Esophagus muscularis mucosa (tissue), 4 donors: ENCODE results near the gene COX14. TPM values are rescaled to one million over a fixed set of nuclear protein-coding genes. Genes with fewer than 3 reads are reported as not detected.

Experiments
- DNase-seq: peaks from one replicate; pipeline ENCODE4 v3.0.0-alpha.2; 2017; ENCODE audit errors: extremely low spot score
- H3K27ac ChIP-seq, 4 donors: fragments of 200-600 bp; sonication (generic); replicated peaks in 1 of 4; 1 replicate in 3 of 4; 2 replicates in 1 of 4; pipeline ENCODE4 v1.5.1; 2016 to 2019; ENCODE audit warnings: mild to moderate bottlenecking in 1 of 4
- H3K27me3 ChIP-seq, 4 donors: fragments of 200-600 bp; sonication (generic); one replicate each; pipeline versions ENCODE4 v1.5.1 to v1.6.0; 2016 to 2019
- H3K36me3 ChIP-seq, 4 donors: fragments of 200-600 bp; sonication (generic); one replicate each; pipeline ENCODE4 v1.5.1; 2016 to 2019
- H3K4me1 ChIP-seq, 4 donors: fragments of 200-600 bp; sonication (generic); one replicate each; pipeline ENCODE4 v1.5.1; 2016 to 2019
- H3K4me3 ChIP-seq, 4 donors: fragments of 200-600 bp; sonication (generic); 1 replicate in 2 of 4; 2 replicates in 2 of 4; pipeline ENCODE4 v1.5.1; 2016 to 2019; ENCODE audit warnings: mild to moderate bottlenecking in 4 of 4, moderate library complexity in 1 of 4
- H3K9me3 ChIP-seq, 4 donors: fragments of 200-600 bp; sonication (generic); 1 replicate in 3 of 4; 2 replicates in 1 of 4; pipeline ENCODE4 v1.5.1; 2016 to 2019
- CTCF ChIP-seq, 3 experiments: fragments of 200-600 bp in 2 of 3; fragments of 450-650 bp in 1 of 3; sonication (generic) in 2 of 3; IDR thresholded peaks; one replicate each; pipeline ENCODE4 v1.5.1; 2017 to 2019; ENCODE audit warnings: antibody characterized with exemption in 3 of 3, mild to moderate bottlenecking in 2 of 3, moderate library complexity in 1 of 3
- EP300 ChIP-seq: sonication (generic); formaldehyde crosslinking; IDR thresholded peaks from one replicate; pipeline ENCODE4 v1.6.1; 2017; ENCODE audit warnings: antibody characterized with exemption
- POLR2A ChIP-seq: fragments of 450-650 bp; IDR thresholded peaks from one replicate; pipeline ENCODE4 v1.6.1; 2017; ENCODE audit warnings: antibody characterized with exemption, moderate library complexity, mild to moderate bottlenecking, low read depth
- POLR2AphosphoS5 ChIP-seq, 2 donors: sonication (generic); formaldehyde crosslinking; IDR thresholded peaks; one replicate each; pipeline ENCODE4 v1.6.1; 2017; ENCODE audit warnings: antibody characterized with exemption in 2 of 2
- WGBS: methylation state at CpG from one replicate; pipeline ENCODE4 v1.1.5; 2018; 5-methylcytosine and 5-hydroxymethylcytosine counted together
- intact Hi-C: fragments of 100-400 bp; cut with DNase I; formaldehyde crosslinking; loops from one replicate; pipeline ENCODE4 v1.15.1; 2023
- total RNA-seq, 4 donors: library from RNA; depleted of rRNA; stranded (reverse); fragments of >200 nt; gene quantifications; one replicate each; pipeline versions ENCODE4 v1.1.0 to v1.2.1, GENCODE V29; 2016

COX14 gene
- total RNA-seq, 4 donors from 2014 or later, result 52.8 to 105 (median 87.6) TPM

- WGBS, result 84% methylated on average over 5 of the region's 10 CpGs
- no peak for DNase-seq
These were observed 38.3 kb upstream of the COX14 start for GRCh38 chr12:50073712-50074111.

GRCh38 chr12:50074936-50075807 lies 36.9 kb upstream of the COX14 start:
- no peaks in the 10 kb centered on the region for H3K9me3 ChIP-seq
- TF ChIP-seq POLR2A (no peak), CTCF (IDR thresholded peaks at IDR 0.05) (peak in 2 of 3 experiments; percentile 91 to 98)
- H3K4me1 ChIP-seq, result peaks cover 3 to 17% (median 13%) of the 10 kb centered on the region in 4 donors
- intact Hi-C loops, result loop anchor here (2.0 to 5.0 kb wide), 2 partner anchors 100 to 237 kb away; no protein-coding TSS in a partner anchor
- H3K36me3 ChIP-seq, result no peaks in the 10 kb centered on the region
- DNase-seq, result peak; percentile 95
- WGBS, result 22% methylated on average over 4 of the region's 9 CpGs
- H3K27ac ChIP-seq, result no peak overlapping the region
- H3K27me3 ChIP-seq, result no peaks in the 10 kb centered on the region
- H3K4me3 ChIP-seq, result no peak overlapping the region

More at GRCh38 chr12:50073712-50074111, 38.3 kb upstream of the COX14 start:
- Histone ChIP-seq H3K27ac (no peak overlapping the region), H3K27me3 (no peaks in the 10 kb centered on the region), H3K4me3 (no peak overlapping the region), H3K36me3 (no peaks in the 10 kb centered on the region), H3K4me1 (peaks cover 3 to 18% (median 15%) of the 10 kb centered on the region in 4 donors), H3K9me3 (no peaks in the 10 kb centered on the region)
- no peak for TF ChIP-seq POLR2A
- TF ChIP-seq CTCF (IDR thresholded peaks at IDR 0.05), result no peak
- TF ChIP-seq POLR2AphosphoS5 (IDR thresholded peaks at IDR 0.05), result no peak
- no peak for TF ChIP-seq EP300
- intact Hi-C loops, result loop anchor here (2.0 kb wide), 1 partner anchor 101 kb away; no protein-coding TSS in a partner anchor

- intact Hi-C loops, result loop anchor here (2.0 to 5.0 kb wide), 2 partner anchors 99 to 237 kb away; no protein-coding TSS in a partner anchor
- 92% methylated on average over 1 of the region's 1 CpG for WGBS
- H3K36me3 ChIP-seq, result no peaks in the 10 kb centered on the region
- DNase-seq, result no peak
- H3K27ac ChIP-seq, result no peak overlapping the region
- TF ChIP-seq POLR2AphosphoS5 (IDR thresholded peaks at IDR 0.05) (no peak), POLR2A (no peak), EP300 (no peak), CTCF (IDR thresholded peaks at IDR 0.05) (no peak)
- no peaks in the 10 kb centered on the region for H3K9me3 ChIP-seq
- no peak overlapping the region for H3K4me3 ChIP-seq
- no peaks in the 10 kb centered on the region for H3K27me3 ChIP-seq
- H3K4me1 ChIP-seq, result peaks cover 3 to 11% (median 7%) of the 10 kb centered on the region in 4 donors
These were observed 36.2 kb upstream of the COX14 start for GRCh38 chr12:50075808-50076170.

- H3K27me3 ChIP-seq, result no peaks in the 10 kb centered on the region
- TF ChIP-seq EP300, result no peak
- no peak for TF ChIP-seq POLR2A
- TF ChIP-seq CTCF (IDR thresholded peaks at IDR 0.05), result no peak
- TF ChIP-seq POLR2AphosphoS5 (IDR thresholded peaks at IDR 0.05), result no peak
- DNase-seq, result no peak
These were observed 34.9 kb upstream of the COX14 start for GRCh38 chr12:50077099-50077498.

More at GRCh38 chr12:50077099-50077498, 34.9 kb upstream of the COX14 start:
- WGBS, result 87% methylated on average over 12 of the region's 12 CpGs
- H3K4me3 ChIP-seq, result no peak overlapping the region
- no peaks in the 10 kb centered on the region for H3K9me3 ChIP-seq
- intact Hi-C loops, result loop anchor here (5.0 kb wide), 1 partner anchor 235 kb away; no protein-coding TSS in a partner anchor
- no peaks in the 10 kb centered on the region for H3K36me3 ChIP-seq
- no peak overlapping the region for H3K27ac ChIP-seq
- peaks cover 3 to 10% (median 9%) of the 10 kb centered on the region in 4 donors for H3K4me1 ChIP-seq
